Mucosa of descending colon (tissue), 3 donors: ENCODE measurements around the gene ZNF236. TPM values are rescaled to one million over a fixed set of nuclear protein-coding genes. Genes with fewer than 3 reads are reported as not detected.
"Not testable (repeated sequence)": the region's sequence is repeated elsewhere in the genome, so short reads cannot be mapped to it uniquely, and the experiment has no call there.

Experiments used
- ATAC-seq: fragments of 200-7000 bp; cut with Tn5 transposase; one replicate; pipeline ENCODE4 v1.9.1; 2020; ENCODE audit warnings: mild to moderate bottlenecking, moderate library complexity
- DNase-seq, 3 donors: peaks; one replicate each; pipeline ENCODE4 v3.0.0-alpha.2; 2020
- H3K36me3 ChIP-seq: fragments of 200-600 bp; one replicate; pipeline ENCODE4 v1.8.0; 2021; ENCODE audit warnings: low read depth, mild to moderate bottlenecking
- H3K4me1 ChIP-seq: fragments of 200-600 bp; one replicate; pipeline ENCODE4 v1.8.0; 2021; ENCODE audit warnings: low read depth, mild to moderate bottlenecking
- H3K4me3 ChIP-seq: fragments of 200-600 bp; one replicate; pipeline ENCODE4 v1.8.0; 2021; ENCODE audit warnings: mild to moderate bottlenecking
- H3K9me3 ChIP-seq: fragments of 200-600 bp; one replicate; pipeline ENCODE4 v1.8.0; 2021; ENCODE audit warnings: mild to moderate bottlenecking
- CTCF ChIP-seq: fragments of 200-600 bp; IDR thresholded peaks from one replicate; pipeline ENCODE4 v1.8.0; 2022; ENCODE audit warnings: antibody characterized with exemption, mild to moderate bottlenecking
- intact Hi-C, 2 donors: fragments of 100-400 bp; cut with DNase I in 1 of 2; cut with micrococcal nuclease in 1 of 2; formaldehyde crosslinking; loops; one replicate each; pipeline versions ENCODE4 v1.11.0 to v1.11.1; 2022; cut with DNase I, micrococcal nuclease
- total RNA-seq, 3 donors: library from RNA; stranded (reverse); fragmentation: NEBNext Ultra II Directional in 2 of 3; extraction: Animal tissue kit (Norgen Biotek cat#: 25700) in 2 of 3; gene quantifications; one replicate each; pipeline versions ENCODE4 v1.2.1 to v1.2.4, GENCODE V29; 2021 to 2023
- donor health status: DM: no; HTN: no; CAD: no; lungs with moderate emphysema.
- donor health status: DM: no; HTN: no; CAD: no.
- donor health status: DM: no; HTN: yes; CAD: no.

Gene ZNF236
- total RNA-seq, 3 donors from 2014 or later, result 14.8 to 27.9 (median 15.5) TPM

GRCh38 chr18:76937597-76937996 lies 115.2 kb downstream of the ZNF236 start:
- H3K36me3 ChIP-seq, result no peaks in the 10 kb centered on the region
- TF ChIP-seq CTCF, result no peak
- H3K4me1 ChIP-seq, result no peaks in the 10 kb centered on the region
- no peaks in the 10 kb centered on the region for H3K9me3 ChIP-seq
- intact Hi-C loops, result no loop called here
- no peak overlapping the region for H3K4me3 ChIP-seq
- no peak for DNase-seq
- ATAC-seq, result no peak

GRCh38 chr18:76938619-76939018 lies 116.3 kb downstream of the ZNF236 start:
- DNase-seq (no peak), ATAC-seq (no peak)
- intact Hi-C loops, result no loop called here
- Histone ChIP-seq H3K4me3 (no peak overlapping the region), H3K9me3 (no peaks in the 10 kb centered on the region), H3K36me3 (no peaks in the 10 kb centered on the region), H3K4me1 (no peaks in the 10 kb centered on the region)
- TF ChIP-seq CTCF, result no peak

GRCh38 chr18:76941284-76941683 lies 118.9 kb downstream of the ZNF236 start:
- intact Hi-C loops, result no loop called here
- no peaks in the 10 kb centered on the region for H3K36me3 ChIP-seq
- ATAC-seq, result peak; percentile 69
- TF ChIP-seq CTCF, result no peak
- no peaks in the 10 kb centered on the region for H3K9me3 ChIP-seq
- DNase-seq, result peak in 1 of 3 donors; percentile 34
- H3K4me3 ChIP-seq, result no peak overlapping the region
- H3K4me1 ChIP-seq, result no peaks in the 10 kb centered on the region

- no peak for TF ChIP-seq CTCF
- no peaks in the 10 kb centered on the region for H3K4me1 ChIP-seq
- no peak overlapping the region for H3K4me3 ChIP-seq
- H3K36me3 ChIP-seq, result no peaks in the 10 kb centered on the region
- peak; percentile 23 for ATAC-seq
- H3K9me3 ChIP-seq, result no peaks in the 10 kb centered on the region
- intact Hi-C loops, result no loop called here
- no peak for DNase-seq
Measured at GRCh38 chr18:76943542-76944339, 121.4 kb downstream of the ZNF236 start.

- intact Hi-C loops, ATAC-seq, H3K4me1 ChIP-seq, H3K4me3 ChIP-seq, DNase-seq, H3K36me3 ChIP-seq, H3K9me3 ChIP-seq: not testable (repeated sequence)
Measured at GRCh38 chr18:76944346-76944745, 122.0 kb downstream of the ZNF236 start.

- DNase-seq (no peak), ATAC-seq (no peak)
- intact Hi-C loops, result no loop called here
- H3K9me3 ChIP-seq, result no peaks in the 10 kb centered on the region
- peaks cover 1% of the 10 kb centered on the region for H3K4me1 ChIP-seq
- H3K36me3 ChIP-seq, result no peaks in the 10 kb centered on the region
- TF ChIP-seq CTCF, result no peak
- no peak overlapping the region for H3K4me3 ChIP-seq
Measured at GRCh38 chr18:76948345-76948744, 126.0 kb downstream of the ZNF236 start.
